Tibial nerve (tissue), 4 donors: ENCODE measurements around the gene CYB5B. TPM values are rescaled to one million over a fixed set of nuclear protein-coding genes. Genes with fewer than 3 reads are reported as not detected.

Source experiments
- DNase-seq, 2 donors: peaks; one replicate each; pipeline ENCODE4 v3.0.0-alpha.2; 2019; ENCODE audit warnings: low spot score in 2 of 2
- H3K27ac ChIP-seq, 4 donors: fragments of 200-600 bp; sonication (generic) in 3 of 4; one replicate each; pipeline ENCODE4 v1.5.1; 2017 to 2019; ENCODE audit warnings: mild to moderate bottlenecking in 1 of 4
- H3K27me3 ChIP-seq, 2 donors: fragments of 200-600 bp; sonication (generic) in 1 of 2; one replicate each; pipeline versions ENCODE4 v1.5.1 to v1.6.0; 2017 to 2019
- H3K36me3 ChIP-seq, 3 donors: fragments of 200-600 bp; sonication (generic); one replicate each; pipeline ENCODE4 v1.5.1; 2018 to 2019
- H3K4me1 ChIP-seq, 4 donors: fragments of 200-600 bp; sonication (generic) in 3 of 4; one replicate each; pipeline ENCODE4 v1.5.1; 2017 to 2019
- H3K4me3 ChIP-seq, 4 donors: fragments of 200-600 bp; sonication (generic) in 3 of 4; one replicate each; pipeline ENCODE4 v1.5.1; 2017 to 2019; ENCODE audit warnings: mild to moderate bottlenecking in 1 of 4, moderate library complexity in 1 of 4
- H3K9me3 ChIP-seq, 4 donors: fragments of 200-600 bp; sonication (generic) in 3 of 4; one replicate each; pipeline ENCODE4 v1.5.1; 2017 to 2019
- CTCF ChIP-seq, 5 experiments: fragments of 200-600 bp in 3 of 5; fragments of 450-650 bp in 2 of 5; sonication (generic) in 3 of 5; IDR thresholded peaks; one replicate each; pipeline ENCODE4 v1.5.1; 2016 to 2019; ENCODE audit warnings: antibody characterized with exemption in 5 of 5, mild to moderate bottlenecking in 3 of 5, moderate library complexity in 2 of 5
- EP300 ChIP-seq, 2 donors: sonication (generic); formaldehyde crosslinking; IDR thresholded peaks; one replicate each; pipeline ENCODE4 v1.6.1; 2017; ENCODE audit warnings: antibody characterized with exemption in 2 of 2, mild to moderate bottlenecking in 1 of 2
- POLR2A ChIP-seq, 2 donors: fragments of 450-650 bp; IDR thresholded peaks; one replicate each; pipeline ENCODE4 v1.6.1; 2017; ENCODE audit warnings: antibody characterized with exemption in 2 of 2, mild to moderate bottlenecking in 2 of 2, moderate library complexity in 2 of 2
- WGBS, 2 donors: methylation state at CpG; one replicate each; pipeline ENCODE4 v1.1.5; 2018; 5-methylcytosine and 5-hydroxymethylcytosine counted together
- total RNA-seq, 4 donors: library from RNA; depleted of rRNA; stranded (reverse); fragments of >200 nt; gene quantifications; one replicate each; pipeline ENCODE4 v1.1.0, GENCODE V29; 2016

Gene CYB5B
- total RNA-seq, 4 donors from 2014 or later, result 26.6 to 45.9 (median 30.7) TPM

DNA sequence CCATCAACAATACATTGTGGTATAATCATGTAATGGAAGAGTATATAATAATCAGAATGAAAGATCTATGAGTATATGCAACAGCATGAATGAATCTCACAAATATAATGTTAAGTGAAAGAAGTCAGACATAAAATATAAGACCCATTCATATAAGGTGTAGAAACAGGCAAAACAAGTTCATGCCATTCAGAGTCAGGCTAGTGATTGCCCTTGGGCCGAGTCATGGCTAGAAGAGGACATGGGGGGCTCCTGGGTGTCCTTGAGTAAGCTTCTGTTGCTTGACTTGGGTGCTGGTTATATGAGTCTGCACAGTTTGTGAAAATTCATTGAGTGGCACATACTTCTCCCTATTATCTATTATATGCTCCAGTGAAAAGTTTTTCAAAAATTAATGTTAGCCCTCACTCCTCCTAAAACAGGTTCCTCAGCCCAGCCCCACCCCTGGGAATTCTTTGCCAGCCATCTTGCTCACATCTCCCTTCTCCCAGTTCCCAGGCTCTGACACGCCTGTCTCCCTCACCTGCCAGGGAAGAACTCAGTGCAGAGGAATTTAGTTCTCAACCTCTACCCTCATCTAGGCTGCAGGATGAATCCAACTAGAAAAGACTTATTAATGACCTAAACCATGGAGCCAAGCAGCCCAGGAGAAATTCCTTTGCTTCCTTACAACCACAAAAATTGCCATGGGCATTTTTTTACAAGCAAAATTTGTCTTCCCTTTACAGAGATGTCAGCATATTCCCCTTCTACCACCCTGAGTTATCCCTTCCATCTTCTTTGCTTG is 89.0 kb downstream of the CYB5B start:
- peaks cover 0 to 4% (median 0%) of the 10 kb centered on the region in 4 donors for H3K9me3 ChIP-seq
- no peak for TF ChIP-seq POLR2A (IDR thresholded peaks at IDR 0.05)
- no peak for TF ChIP-seq CTCF (IDR thresholded peaks at IDR 0.05)
- no peak for TF ChIP-seq EP300 (IDR thresholded peaks at IDR 0.05)
- no peak for DNase-seq
- no peak overlapping the region for H3K27ac ChIP-seq
- no peaks in the 10 kb centered on the region for H3K4me1 ChIP-seq
- no peaks in the 10 kb centered on the region for H3K27me3 ChIP-seq
- 76 to 83% methylated on average over 2 of the region's 2 CpGs for WGBS, 2 donors
- H3K36me3 ChIP-seq, result no peaks in the 10 kb centered on the region
- no peak overlapping the region for H3K4me3 ChIP-seq

GRCh38 chr16:69514356-69514755 is 89.9 kb downstream of the CYB5B start:
- 80 to 84% methylated on average over 6 of the region's 6 CpGs for WGBS, 2 donors
- Histone ChIP-seq H3K27me3 (no peaks in the 10 kb centered on the region), H3K27ac (no peak overlapping the region), H3K4me1 (no peaks in the 10 kb centered on the region), H3K9me3 (peaks cover 0 to 4% (median 0%) of the 10 kb centered on the region in 4 donors), H3K36me3 (no peaks in the 10 kb centered on the region), H3K4me3 (no peak overlapping the region)
- no peak for DNase-seq
- TF ChIP-seq EP300 (IDR thresholded peaks at IDR 0.05) (no peak), POLR2A (IDR thresholded peaks at IDR 0.05) (no peak), CTCF (IDR thresholded peaks at IDR 0.05) (no peak)

Other genes starting within 250 kb of the CYB5B start
- 10 to 100 TPM; 33.1 to 50.2 (median 37.7) TPM for gene SNTB2, start 237.5 kb upstream of the CYB5B start, total RNA-seq
- gene VPS4A, start 113.3 kb upstream of the CYB5B start, total RNA-seq, result 10 to 100 TPM; 35.4 to 47.2 (median 43.5) TPM
- 10 to 100 TPM in 3 of 4 donors, 1 to 10 TPM in 1; 6.8 to 20.7 (median 15.8) TPM for gene PDF, start 94.0 kb upstream of the CYB5B start, total RNA-seq
- 10 to 100 TPM; 62.2 to 77.5 (median 70.0) TPM for gene COG8, start 85.1 kb upstream of the CYB5B start, total RNA-seq
- 10 to 100 TPM in 3 of 4 donors, 1 to 10 TPM in 1; 8.2 to 17.1 (median 11.7) TPM for gene NIP7, start 84.8 kb upstream of the CYB5B start, total RNA-seq
- gene TMED6, start 72.8 kb upstream of the CYB5B start, total RNA-seq, result not detected
- gene TERF2, start 38.6 kb upstream of the CYB5B start, total RNA-seq, result 10 to 100 TPM; 18.3 to 66.3 (median 26.0) TPM
- 10 to 100 TPM; 53.2 to 61.4 (median 57.5) TPM for gene NFAT5, start 141.3 kb downstream of the CYB5B start, total RNA-seq